ENCODE measurements around the gene PERCC1.
"Not testable (repeated sequence)": the region's sequence is repeated elsewhere in the genome, so short reads cannot be mapped to it uniquely, and the experiment has no call there.

Gene PERCC1

GRCh38 chr16:1451702-1452392 lies 21.0 kb downstream of the PERCC1 start:
- DNase-seq: no peak

- DNase-seq: no peak
Observed at GRCh38 chr16:1452530-1452929, 21.7 kb downstream of the PERCC1 start.

GRCh38 chr16:1453316-1453715 lies 22.4 kb downstream of the PERCC1 start:
- DNase-seq: no peak

GRCh38 chr16:1454561-1454960 lies 23.7 kb downstream of the PERCC1 start:
- DNase-seq: no peak

GRCh38 chr16:1455190-1456171 lies 24.6 kb downstream of the PERCC1 start:
- DNase-seq: no peak

- DNase-seq: no peak
Observed at GRCh38 chr16:1456951-1457350, 26.1 kb downstream of the PERCC1 start.

- DNase-seq: no peak
Observed at GRCh38 chr16:1457489-1458245, 26.8 kb downstream of the PERCC1 start.

- peak in 1 of 2 donors; percentile 29 for DNase-seq
Observed at GRCh38 chr16:1458336-1458976, 27.6 kb downstream of the PERCC1 start.

GRCh38 chr16:1458977-1459341 lies 28.1 kb downstream of the PERCC1 start:
- DNase-seq: peak in 1 of 2 donors; percentile 73

GRCh38 chr16:1459967-1460366 lies 29.1 kb downstream of the PERCC1 start:
- DNase-seq: no peak

GRCh38 chr16:1460602-1461138 lies 29.8 kb downstream of the PERCC1 start:
- DNase-seq: no peak

- DNase-seq: no peak
Observed at GRCh38 chr16:1461146-1461545, 30.3 kb downstream of the PERCC1 start.

GRCh38 chr16:1464196-1464893 lies 33.5 kb downstream of the PERCC1 start:
- DNase-seq: no peak

- no peak for DNase-seq
Observed at GRCh38 chr16:1464894-1465566, 34.2 kb downstream of the PERCC1 start.

GRCh38 chr16:1465567-1465915 lies 34.7 kb downstream of the PERCC1 start:
- DNase-seq: no peak

GRCh38 chr16:1466054-1466453 lies 35.2 kb downstream of the PERCC1 start:
- no peak for DNase-seq

GRCh38 chr16:1466968-1467521 lies 36.2 kb downstream of the PERCC1 start:
- DNase-seq: no peak

- no peak for DNase-seq
Observed at GRCh38 chr16:1468426-1468810, 37.5 kb downstream of the PERCC1 start.

- DNase-seq: not testable (repeated sequence)
Observed at GRCh38 chr16:1469141-1469540, 38.3 kb downstream of the PERCC1 start.

- DNase-seq: peak in 1 of 2 donors; percentile 23
Observed at GRCh38 chr16:1469693-1470201, 38.9 kb downstream of the PERCC1 start.

All from CD4-positive, alpha-beta T cell treated with Interferon alpha-2 for 1 hour (primary cell).